Measurements from ENCODE around the gene PSMA7.

PSMA7 gene

GRCh38 chr20:62132421-62132820 is 10.8 kb downstream of the PSMA7 start:
- H3K36me3 ChIP-seq (ENCODE audit: control insufficient read depth, insufficient read depth, low read length, severe bottlenecking), result peaks cover 93% of the 10 kb centered on the region
- no peaks in the 10 kb centered on the region for H3K27me3 ChIP-seq (replicated peaks; ENCODE audit: control insufficient read depth, insufficient read depth, low read length)
- peaks cover 19% of the 10 kb centered on the region for H3K4me1 ChIP-seq (ENCODE audit: control insufficient read depth, insufficient read depth, low read length)
- no peak for DNase-seq (ENCODE audit: low read depth)
- H3K4me3 ChIP-seq (ENCODE audit: low read length), result no peak overlapping the region
- H3K9ac ChIP-seq (ENCODE audit: low read length), result no peak overlapping the region
- no peaks in the 10 kb centered on the region for H3K9me3 ChIP-seq (ENCODE audit: control insufficient read depth, low read length)

GRCh38 chr20:62131560-62132320 is 11.5 kb downstream of the PSMA7 start:
- Histone ChIP-seq H3K27me3 (replicated peaks; ENCODE audit: control insufficient read depth, insufficient read depth, low read length) (no peaks in the 10 kb centered on the region), H3K9ac (ENCODE audit: low read length) (no peak overlapping the region), H3K9me3 (ENCODE audit: control insufficient read depth, low read length) (no peaks in the 10 kb centered on the region), H3K4me3 (ENCODE audit: low read length) (no peak overlapping the region), H3K4me1 (ENCODE audit: control insufficient read depth, insufficient read depth, low read length) (peaks cover 19% of the 10 kb centered on the region), H3K36me3 (ENCODE audit: control insufficient read depth, insufficient read depth, low read length, severe bottlenecking) (peaks cover 93% of the 10 kb centered on the region)
- no peak for DNase-seq (ENCODE audit: low read depth)

GRCh38 chr20:62129731-62130531 is 13.3 kb downstream of the PSMA7 start:
- DNase-seq (ENCODE audit: low read depth), result no peak
- Histone ChIP-seq H3K27me3 (replicated peaks; ENCODE audit: control insufficient read depth, insufficient read depth, low read length) (no peaks in the 10 kb centered on the region), H3K9me3 (ENCODE audit: control insufficient read depth, low read length) (no peaks in the 10 kb centered on the region), H3K9ac (ENCODE audit: low read length) (no peak overlapping the region), H3K4me3 (ENCODE audit: low read length) (no peak overlapping the region), H3K4me1 (ENCODE audit: control insufficient read depth, insufficient read depth, low read length) (peaks cover 12% of the 10 kb centered on the region), H3K36me3 (ENCODE audit: control insufficient read depth, insufficient read depth, low read length, severe bottlenecking) (peaks cover 91% of the 10 kb centered on the region)

- Histone ChIP-seq H3K36me3 (ENCODE audit: control insufficient read depth, insufficient read depth, low read length, severe bottlenecking) (peaks cover 83% of the 10 kb centered on the region), H3K9me3 (ENCODE audit: control insufficient read depth, low read length) (no peaks in the 10 kb centered on the region), H3K9ac (ENCODE audit: low read length) (no peak overlapping the region), H3K27me3 (replicated peaks; ENCODE audit: control insufficient read depth, insufficient read depth, low read length) (no peaks in the 10 kb centered on the region), H3K4me1 (ENCODE audit: control insufficient read depth, insufficient read depth, low read length) (peaks cover 17% of the 10 kb centered on the region), H3K4me3 (ENCODE audit: low read length) (no peak overlapping the region)
- DNase-seq (ENCODE audit: low read depth), result no peak
Observed at GRCh38 chr20:62128502-62128901, 14.7 kb downstream of the PSMA7 start.

- Histone ChIP-seq H3K36me3 (ENCODE audit: control insufficient read depth, insufficient read depth, low read length, severe bottlenecking) (peaks cover 77% of the 10 kb centered on the region), H3K4me3 (ENCODE audit: low read length) (no peak overlapping the region)
- no peak for DNase-seq (ENCODE audit: low read depth)
Observed at GRCh38 chr20:62127799-62128198, 15.4 kb downstream of the PSMA7 start.

GRCh38 chr20:62126141-62126540 is 17.1 kb downstream of the PSMA7 start:
- H3K4me3 ChIP-seq (ENCODE audit: low read length), result no peak overlapping the region
- no peaks in the 10 kb centered on the region for H3K9me3 ChIP-seq (ENCODE audit: control insufficient read depth, low read length)
- no peaks in the 10 kb centered on the region for H3K27me3 ChIP-seq (replicated peaks; ENCODE audit: control insufficient read depth, insufficient read depth, low read length)
- H3K9ac ChIP-seq (ENCODE audit: low read length), result no peak overlapping the region
- H3K4me1 ChIP-seq (ENCODE audit: control insufficient read depth, insufficient read depth, low read length), result peaks cover 11% of the 10 kb centered on the region
- H3K36me3 ChIP-seq (ENCODE audit: control insufficient read depth, insufficient read depth, low read length, severe bottlenecking), result peaks cover 61% of the 10 kb centered on the region
- no peak for DNase-seq (ENCODE audit: low read depth)

More at GRCh38 chr20:62127799-62128198, 15.4 kb downstream of the PSMA7 start:
- H3K27me3 ChIP-seq (replicated peaks; ENCODE audit: control insufficient read depth, insufficient read depth, low read length), result no peaks in the 10 kb centered on the region
- no peak overlapping the region for H3K9ac ChIP-seq (ENCODE audit: low read length)
- H3K4me1 ChIP-seq (ENCODE audit: control insufficient read depth, insufficient read depth, low read length), result peaks cover 14% of the 10 kb centered on the region
- H3K9me3 ChIP-seq (ENCODE audit: control insufficient read depth, low read length), result no peaks in the 10 kb centered on the region

- peak; percentile 65 for DNase-seq (ENCODE audit: low read depth)
- Histone ChIP-seq H3K4me1 (ENCODE audit: control insufficient read depth, insufficient read depth, low read length) (peaks cover 13% of the 10 kb centered on the region), H3K9ac (ENCODE audit: low read length) (peak overlapping the region; percentile 84), H3K4me3 (ENCODE audit: low read length) (peak overlapping the region; percentile 84), H3K9me3 (ENCODE audit: control insufficient read depth, low read length) (no peaks in the 10 kb centered on the region), H3K36me3 (ENCODE audit: control insufficient read depth, insufficient read depth, low read length, severe bottlenecking) (peaks cover 35% of the 10 kb centered on the region), H3K27me3 (replicated peaks; ENCODE audit: control insufficient read depth, insufficient read depth, low read length) (peaks cover 10% of the 10 kb centered on the region)
Observed at GRCh38 chr20:62123450-62124118, 19.6 kb downstream of the PSMA7 start.

GRCh38 chr20:62122654-62123449 is 20.3 kb downstream of the PSMA7 start:
- Histone ChIP-seq H3K4me1 (ENCODE audit: control insufficient read depth, insufficient read depth, low read length) (peaks cover 13% of the 10 kb centered on the region), H3K9ac (ENCODE audit: low read length) (peak overlapping the region; percentile 84), H3K9me3 (ENCODE audit: control insufficient read depth, low read length) (no peaks in the 10 kb centered on the region), H3K27me3 (replicated peaks; ENCODE audit: control insufficient read depth, insufficient read depth, low read length) (peaks cover 18% of the 10 kb centered on the region), H3K4me3 (ENCODE audit: low read length) (peak overlapping the region; percentile 84), H3K36me3 (ENCODE audit: control insufficient read depth, insufficient read depth, low read length, severe bottlenecking) (peaks cover 28% of the 10 kb centered on the region)
- peak; percentile 69 for DNase-seq (ENCODE audit: low read depth)

GRCh38 chr20:62121776-62122653 is 21.2 kb downstream of the PSMA7 start, which contains the start of gene LSM14B:
TSS of gene LSM14B (plus strand) at chr20:62122475. CDS start at chr20:62122667, 192 bp downstream.
- peak within 1 kb of the TSS; percentile 90 for H3K4me3 ChIP-seq (ENCODE audit: low read length)
- peaks cover 20% of the 10 kb centered on the region for H3K36me3 ChIP-seq (ENCODE audit: control insufficient read depth, insufficient read depth, low read length, severe bottlenecking)
- no peaks in the 10 kb centered on the region for H3K9me3 ChIP-seq (ENCODE audit: control insufficient read depth, low read length)
- peak within 1 kb of the TSS; percentile 87 for H3K9ac ChIP-seq (ENCODE audit: low read length)
- peaks cover 13% of the 10 kb centered on the region for H3K4me1 ChIP-seq (ENCODE audit: control insufficient read depth, insufficient read depth, low read length)
- peak; percentile 99 for DNase-seq (ENCODE audit: low read depth)
- peaks cover 26% of the 10 kb centered on the region for H3K27me3 ChIP-seq (replicated peaks; ENCODE audit: control insufficient read depth, insufficient read depth, low read length)

Data from adipocyte (in vitro differentiated cells).